ENCODE results near the gene ZNF668. TPM values are rescaled to one million over a fixed set of nuclear protein-coding genes. Genes with fewer than 3 reads are reported as not detected.

Gene ZNF668
- total and polyA plus RNA-seq, 2 donors (not counting 1 experiment from before 2014, with no cell fraction given) = 5.8 to 12.0 TPM

GRCh38 chr16:31033709-31034492, 40.1 kb downstream of the ZNF668 start:
- H3K4me3 Mint-ChIP-seq = peak overlapping the region; percentile 95
- POLR2A ChIA-PET = interaction anchor here (0.7 to 2.3 kb wide), 5 partner anchors 40 to 838 kb away, joined by 3 to 14 read pairs (median 5); partner anchors contain the start of genes BCKDK, KAT8, ZNF646 and ZNF668

More at GRCh38 chr16:31033709-31034492, 40.1 kb downstream of the ZNF668 start:
- Histone ChIP-seq H3K79me2 (ENCODE audit: control insufficient read depth, insufficient read depth, low read length) (peaks cover 26% of the 10 kb centered on the region), H2AFZ (ENCODE audit: insufficient read depth, low read depth, low read length, poor library complexity, severe bottlenecking) (peak overlapping the region; percentile 85), H3K36me3 (replicated peaks in 1 of 2; ENCODE audit: control extremely low read depth in 1 of 2, control insufficient read depth in 1 of 2, extremely low read depth in 1 of 2, insufficient read depth in 2 of 2, low read length in 1 of 2) (peaks cover 0 to 21% of the 10 kb centered on the region in 2 experiments), H3K4me3 (ENCODE audit: control extremely low read depth in 1 of 5, extremely low read depth in 1 of 5, insufficient read depth in 1 of 5, low read depth in 2 of 5, low read length in 4 of 5) (peak overlapping the region; percentile 76 to 99 (median 90)), H4K20me1 (ENCODE audit: control insufficient read depth, insufficient read depth, low read length, poor library complexity, severe bottlenecking) (peaks cover 26% of the 10 kb centered on the region), H3K27ac (ENCODE audit: low read length in 2 of 2) (peak overlapping the region; percentile 99 to 100), H3K4me2 (replicated peaks; ENCODE audit: low read depth, low read length, poor library complexity, severe bottlenecking) (peak overlapping the region; percentile 94), H3K4me1 (ENCODE audit: control insufficient read depth in 2 of 2, insufficient read depth in 2 of 2, low read length in 2 of 2) (peaks cover 8 to 16% of the 10 kb centered on the region in 2 donors), H3K27me3 (replicated peaks in 1 of 4; ENCODE audit: control extremely low read depth in 1 of 4, control insufficient read depth in 3 of 4, insufficient read depth in 4 of 4, low read length in 3 of 4) (no peaks in the 10 kb centered on the region), H3K9me3 (ENCODE audit: control extremely low read depth in 1 of 3, control insufficient read depth in 2 of 3, insufficient read depth in 1 of 3, low read length in 2 of 3) (peaks cover 0 to 6% (median 0%) of the 10 kb centered on the region in 3 donors), H3K9ac (ENCODE audit: low read length) (peak overlapping the region; percentile 95)
- WGBS (ENCODE audit: insufficient coverage) = 2% methylated on average over 43 of the region's 47 CpGs
- DNase-seq = peak; percentile 91
- intact Hi-C loops (cut with micrococcal nuclease) = loop anchor here (1.0 to 5.0 kb wide), 10 partner anchors 37 to 425 kb away; partner anchors contain the start of genes ARMC5, BCKDK, CFAP119 and FBRS
- CTCF ChIA-PET = interaction anchor here (1.2 to 1.6 kb wide), 2 partner anchors 40 to 108 kb away, joined by 3 to 5 read pairs; partner anchors contain the start of genes ZNF646 and ZNF668
- peak overlapping the region; percentile 99 for H3K27ac Mint-ChIP-seq
- no peaks in the 10 kb centered on the region for H3K9me3 Mint-ChIP-seq (ENCODE audit: insufficient read depth)
- H3K4me1 Mint-ChIP-seq = peaks cover 21% of the 10 kb centered on the region
- peak; percentile 53 for ATAC-seq (ENCODE audit: low read depth)
- H3K27me3 Mint-ChIP-seq = no peaks in the 10 kb centered on the region
- TF ChIP-seq CTCF (IDR thresholded peaks at IDR 0.05) (no peak), EZH2 (IDR thresholded peaks at IDR 0.05; ENCODE audit: borderline replicate concordance, insufficient read depth, low read depth, low read length, poor library complexity, severe bottlenecking) (no peak)
